OCI-LY1 (cell line): ENCODE measurements around the gene TPO.

Experiments used
- EZH2 ChIP-seq: fragments of 200-600 bp; sonication (generic), shearing (Covaris generic); IDR thresholded peaks from 2 replicates; pipeline ENCODE4 v1.8.0; 2017; ENCODE audit warnings: borderline replicate concordance, mixed run types, mild to moderate bottlenecking, antibody characterized with exemption, low read length, moderate library complexity, mixed read lengths
- TF ChIP-seq, protein P1 (sequence below): fragments of 200-600 bp; sonication (generic), shearing (Covaris generic); IDR thresholded peaks from 2 replicates; pipeline ENCODE4 v1.5.1; 2017; ENCODE audit warnings: mild to moderate bottlenecking, antibody characterized with exemption, low read length, moderate library complexity, mixed read lengths

DNA sequence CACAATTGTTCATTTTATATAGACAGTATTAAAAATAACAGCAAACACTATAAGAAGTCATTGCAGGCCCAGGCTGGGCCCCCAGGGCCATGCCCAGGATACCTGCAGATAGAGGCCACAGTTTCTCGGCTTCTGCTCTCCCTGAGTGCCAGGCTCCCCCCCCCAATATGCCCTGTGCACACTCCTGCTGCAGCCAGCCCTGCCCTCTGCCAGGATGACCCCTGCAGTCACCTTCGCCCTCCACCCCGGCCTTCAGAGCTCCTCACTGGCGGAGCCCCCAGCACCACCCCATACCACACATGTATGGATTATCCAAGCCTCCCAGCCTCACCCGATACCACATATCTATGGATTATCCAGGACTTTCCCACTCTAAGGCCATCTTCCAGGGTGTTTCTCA lies 104.5 kb downstream of the TPO start:
- TF ChIP-seq, protein P1, sequence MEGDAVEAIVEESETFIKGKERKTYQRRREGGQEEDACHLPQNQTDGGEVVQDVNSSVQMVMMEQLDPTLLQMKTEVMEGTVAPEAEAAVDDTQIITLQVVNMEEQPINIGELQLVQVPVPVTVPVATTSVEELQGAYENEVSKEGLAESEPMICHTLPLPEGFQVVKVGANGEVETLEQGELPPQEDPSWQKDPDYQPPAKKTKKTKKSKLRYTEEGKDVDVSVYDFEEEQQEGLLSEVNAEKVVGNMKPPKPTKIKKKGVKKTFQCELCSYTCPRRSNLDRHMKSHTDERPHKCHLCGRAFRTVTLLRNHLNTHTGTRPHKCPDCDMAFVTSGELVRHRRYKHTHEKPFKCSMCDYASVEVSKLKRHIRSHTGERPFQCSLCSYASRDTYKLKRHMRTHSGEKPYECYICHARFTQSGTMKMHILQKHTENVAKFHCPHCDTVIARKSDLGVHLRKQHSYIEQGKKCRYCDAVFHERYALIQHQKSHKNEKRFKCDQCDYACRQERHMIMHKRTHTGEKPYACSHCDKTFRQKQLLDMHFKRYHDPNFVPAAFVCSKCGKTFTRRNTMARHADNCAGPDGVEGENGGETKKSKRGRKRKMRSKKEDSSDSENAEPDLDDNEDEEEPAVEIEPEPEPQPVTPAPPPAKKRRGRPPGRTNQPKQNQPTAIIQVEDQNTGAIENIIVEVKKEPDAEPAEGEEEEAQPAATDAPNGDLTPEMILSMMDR = no peak
- TF ChIP-seq EZH2 = no peak
